Esophagus muscularis mucosa (tissue), 4 donors: ENCODE measurements around the gene MSI2. TPM values are rescaled to one million over a fixed set of nuclear protein-coding genes. Genes with fewer than 3 reads are reported as not detected.

Source experiments
- DNase-seq: peaks from one replicate; pipeline ENCODE4 v3.0.0-alpha.2; 2017; ENCODE audit errors: extremely low spot score
- H3K27ac ChIP-seq, 4 donors: fragments of 200-600 bp; sonication (generic); replicated peaks in 1 of 4; 1 replicate in 3 of 4; 2 replicates in 1 of 4; pipeline ENCODE4 v1.5.1; 2016 to 2019; ENCODE audit warnings: mild to moderate bottlenecking in 1 of 4
- H3K27me3 ChIP-seq, 4 donors: fragments of 200-600 bp; sonication (generic); one replicate each; pipeline versions ENCODE4 v1.5.1 to v1.6.0; 2016 to 2019
- H3K36me3 ChIP-seq, 4 donors: fragments of 200-600 bp; sonication (generic); one replicate each; pipeline ENCODE4 v1.5.1; 2016 to 2019
- H3K4me1 ChIP-seq, 4 donors: fragments of 200-600 bp; sonication (generic); one replicate each; pipeline ENCODE4 v1.5.1; 2016 to 2019
- H3K4me3 ChIP-seq, 4 donors: fragments of 200-600 bp; sonication (generic); 1 replicate in 2 of 4; 2 replicates in 2 of 4; pipeline ENCODE4 v1.5.1; 2016 to 2019; ENCODE audit warnings: mild to moderate bottlenecking in 4 of 4, moderate library complexity in 1 of 4
- H3K9me3 ChIP-seq, 4 donors: fragments of 200-600 bp; sonication (generic); 1 replicate in 3 of 4; 2 replicates in 1 of 4; pipeline ENCODE4 v1.5.1; 2016 to 2019
- CTCF ChIP-seq, 3 experiments: fragments of 200-600 bp in 2 of 3; fragments of 450-650 bp in 1 of 3; sonication (generic) in 2 of 3; IDR thresholded peaks; one replicate each; pipeline ENCODE4 v1.5.1; 2017 to 2019; ENCODE audit warnings: antibody characterized with exemption in 3 of 3, mild to moderate bottlenecking in 2 of 3, moderate library complexity in 1 of 3
- EP300 ChIP-seq: sonication (generic); formaldehyde crosslinking; IDR thresholded peaks from one replicate; pipeline ENCODE4 v1.6.1; 2017; ENCODE audit warnings: antibody characterized with exemption
- POLR2A ChIP-seq: fragments of 450-650 bp; IDR thresholded peaks from one replicate; pipeline ENCODE4 v1.6.1; 2017; ENCODE audit warnings: antibody characterized with exemption, moderate library complexity, mild to moderate bottlenecking, low read depth
- POLR2AphosphoS5 ChIP-seq, 2 donors: sonication (generic); formaldehyde crosslinking; IDR thresholded peaks; one replicate each; pipeline ENCODE4 v1.6.1; 2017; ENCODE audit warnings: antibody characterized with exemption in 2 of 2
- WGBS: methylation state at CpG from one replicate; pipeline ENCODE4 v1.1.5; 2018; 5-methylcytosine and 5-hydroxymethylcytosine counted together
- intact Hi-C: fragments of 100-400 bp; cut with DNase I; formaldehyde crosslinking; loops from one replicate; pipeline ENCODE4 v1.15.1; 2023
- total RNA-seq, 4 donors: library from RNA; depleted of rRNA; stranded (reverse); fragments of >200 nt; gene quantifications; one replicate each; pipeline versions ENCODE4 v1.1.0 to v1.2.1, GENCODE V29; 2016

Gene MSI2
- total RNA-seq, 4 donors from 2014 or later: 28.8 to 39.0 (median 29.6) TPM

- no peak for TF ChIP-seq POLR2AphosphoS5 (IDR thresholded peaks at IDR 0.05)
- no peak for TF ChIP-seq POLR2A
- TF ChIP-seq CTCF (IDR thresholded peaks at IDR 0.05): no peak
- no peak for TF ChIP-seq EP300
- no peak overlapping the region for H3K4me3 ChIP-seq
- no peaks in the 10 kb centered on the region for H3K9me3 ChIP-seq
- H3K27me3 ChIP-seq: no peaks in the 10 kb centered on the region
- no peak for DNase-seq
- intact Hi-C loops: no loop called here
- H3K4me1 ChIP-seq: peaks cover 18 to 21% (median 19%) of the 10 kb centered on the region in 4 donors
- H3K36me3 ChIP-seq: peaks cover 0 to 10% (median 0%) of the 10 kb centered on the region in 4 donors
- no peak overlapping the region for H3K27ac ChIP-seq
- WGBS: 96% methylated on average over 1 of the region's 1 CpG
These were observed 72.0 kb downstream of the MSI2 start for GRCh38 chr17:57328109-57328882.

- Histone ChIP-seq H3K9me3 (no peaks in the 10 kb centered on the region), H3K4me3 (no peak overlapping the region), H3K36me3 (peaks cover 0 to 3% (median 0%) of the 10 kb centered on the region in 4 donors), H3K27ac (peak overlapping the region; percentile 38 to 64 (median 46)), H3K4me1 (peaks cover 18 to 21% (median 21%) of the 10 kb centered on the region in 4 donors), H3K27me3 (no peaks in the 10 kb centered on the region)
- WGBS: 38% methylated on average over 9 of the region's 9 CpGs
- DNase-seq: no peak
- TF ChIP-seq EP300 (no peak), POLR2A (no peak), CTCF (IDR thresholded peaks at IDR 0.05) (no peak), POLR2AphosphoS5 (IDR thresholded peaks at IDR 0.05) (no peak)
- intact Hi-C loops: no loop called here
These were observed 73.3 kb downstream of the MSI2 start for GRCh38 chr17:57329380-57330214.

- 98% methylated on average over 6 of the region's 6 CpGs for WGBS
- Histone ChIP-seq H3K4me1 (peaks cover 18 to 26% (median 23%) of the 10 kb centered on the region in 4 donors), H3K27me3 (no peaks in the 10 kb centered on the region), H3K4me3 (no peak overlapping the region), H3K9me3 (no peaks in the 10 kb centered on the region), H3K36me3 (no peaks in the 10 kb centered on the region), H3K27ac (peak overlapping the region; percentile 38 to 64 (median 46))
- TF ChIP-seq EP300 (no peak), POLR2AphosphoS5 (IDR thresholded peaks at IDR 0.05) (no peak), CTCF (IDR thresholded peaks at IDR 0.05) (no peak), POLR2A (no peak)
- intact Hi-C loops: no loop called here
- DNase-seq: no peak
These were observed 74.3 kb downstream of the MSI2 start for GRCh38 chr17:57330587-57330986.

- H3K27me3 ChIP-seq: no peaks in the 10 kb centered on the region
- no peaks in the 10 kb centered on the region for H3K9me3 ChIP-seq
- H3K4me1 ChIP-seq: peaks cover 18 to 26% (median 23%) of the 10 kb centered on the region in 4 donors
- TF ChIP-seq CTCF (IDR thresholded peaks at IDR 0.05) (no peak), POLR2AphosphoS5 (IDR thresholded peaks at IDR 0.05) (no peak), EP300 (no peak), POLR2A (no peak)
- H3K36me3 ChIP-seq: no peaks in the 10 kb centered on the region
- intact Hi-C loops: no loop called here
- H3K27ac ChIP-seq: no peak overlapping the region
- WGBS: 96% methylated on average over 9 of the region's 9 CpGs
- no peak for DNase-seq
- no peak overlapping the region for H3K4me3 ChIP-seq
These were observed 75.1 kb downstream of the MSI2 start for GRCh38 chr17:57331423-57331822.
